Measurements from ENCODE around the gene PRR15.
A peak's percentile ranks its signal among the peaks of the same experiment; 100 is the strongest.

Gene PRR15

GRCh38 chr7:29563590-29564495 lies at the start of gene PRR15:
PRR15 (plus strand) TSS chr7:29563835; CDS start chr7:29566330, 2,495 bp downstream.
- DNase-seq = peak; percentile 63 to 89

- no peak for DNase-seq
Measured at GRCh38 chr7:29516491-29516890, 47.1 kb upstream of the PRR15 start.

GRCh38 chr7:29518616-29519015 lies 45.0 kb upstream of the PRR15 start:
- no peak for DNase-seq

GRCh38 chr7:29523728-29524127 lies 39.9 kb upstream of the PRR15 start:
- DNase-seq = no peak

- no peak for DNase-seq
Measured at GRCh38 chr7:29527505-29528108, 36.0 kb upstream of the PRR15 start.

- peak in 1 of 2 experiments; percentile 26 for DNase-seq
Measured at GRCh38 chr7:29528526-29528925, 35.1 kb upstream of the PRR15 start.

- DNase-seq = no peak
Measured at GRCh38 chr7:29538389-29538788, 25.2 kb upstream of the PRR15 start.

GRCh38 chr7:29539471-29539870 lies 24.2 kb upstream of the PRR15 start:
- no peak for DNase-seq

GRCh38 chr7:29547421-29547820 lies 16.2 kb upstream of the PRR15 start:
- DNase-seq = no peak

GRCh38 chr7:29548823-29549222 lies 14.8 kb upstream of the PRR15 start:
- no peak for DNase-seq

- DNase-seq = no peak
Measured at GRCh38 chr7:29552392-29552791, 11.2 kb upstream of the PRR15 start.

GRCh38 chr7:29555061-29555460 lies 8.6 kb upstream of the PRR15 start:
- no peak for DNase-seq

GRCh38 chr7:29556405-29557195 lies 7.0 kb upstream of the PRR15 start:
- no peak for DNase-seq

GRCh38 chr7:29557954-29558353 lies 5.7 kb upstream of the PRR15 start:
- DNase-seq = no peak

- DNase-seq = no peak
Measured at GRCh38 chr7:29561271-29561670, 2.4 kb upstream of the PRR15 start.

GRCh38 chr7:29562307-29562706 lies 1.3 kb upstream of the PRR15 start:
- no peak for DNase-seq

GRCh38 chr7:29564496-29565223 lies 1.0 kb downstream of the PRR15 start:
- peak; percentile 33 to 73 for DNase-seq

GRCh38 chr7:29565224-29565630 lies 1.6 kb downstream of the PRR15 start:
- DNase-seq = no peak

GRCh38 chr7:29565634-29565981 lies 2.0 kb downstream of the PRR15 start:
- no peak for DNase-seq

- DNase-seq = no peak
Measured at GRCh38 chr7:29565982-29566746, 2.5 kb downstream of the PRR15 start.

GRCh38 chr7:29567174-29567573 lies 3.5 kb downstream of the PRR15 start:
- DNase-seq = peak; percentile 16 to 31

- peak; percentile 64 to 77 for DNase-seq
Measured at GRCh38 chr7:29569648-29570047, 6.0 kb downstream of the PRR15 start.
